ENCODE results near the gene SMURF2.

SMURF2 gene

DNA sequence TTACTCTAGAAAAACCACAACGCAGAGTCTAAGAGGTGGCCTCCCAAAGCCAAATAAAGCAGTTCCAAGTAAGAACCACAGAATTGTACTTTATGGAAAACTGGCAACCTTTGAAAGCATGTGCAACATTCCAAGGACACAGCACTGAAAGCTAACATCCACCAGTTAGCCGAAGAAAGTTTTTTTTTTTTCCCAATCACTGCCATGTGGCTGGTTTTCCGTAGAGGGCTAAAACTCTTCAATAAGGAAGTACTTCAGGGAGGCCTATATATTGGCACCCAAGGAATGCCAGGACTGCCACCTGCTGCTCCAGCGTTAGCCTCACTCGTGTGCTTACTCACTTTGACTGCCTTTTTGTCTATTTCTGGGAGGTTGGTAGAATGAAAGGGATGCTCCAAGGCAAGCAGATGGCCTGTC is 130.1 kb downstream of the SMURF2 start:
- Histone ChIP-seq H3K9me3 (ENCODE audit: control insufficient read depth, low read length) (no peaks in the 10 kb centered on the region), H3K4me1 (no peaks in the 10 kb centered on the region), H3K27ac (no peak overlapping the region), H3K27me3 (ENCODE audit: control insufficient read depth, insufficient read depth, low read length) (no peaks in the 10 kb centered on the region), H3K36me3 (ENCODE audit: control insufficient read depth, insufficient read depth, low read length) (no peaks in the 10 kb centered on the region), H3K79me2 (no peaks in the 10 kb centered on the region), H3K9ac (no peak overlapping the region), H3K4me3 (ENCODE audit: low read depth, low read length) (no peak overlapping the region), H3K4me2 (ENCODE audit: low read length) (no peak overlapping the region), H2AFZ (no peak overlapping the region)
- TF ChIP-seq, protein P1, sequence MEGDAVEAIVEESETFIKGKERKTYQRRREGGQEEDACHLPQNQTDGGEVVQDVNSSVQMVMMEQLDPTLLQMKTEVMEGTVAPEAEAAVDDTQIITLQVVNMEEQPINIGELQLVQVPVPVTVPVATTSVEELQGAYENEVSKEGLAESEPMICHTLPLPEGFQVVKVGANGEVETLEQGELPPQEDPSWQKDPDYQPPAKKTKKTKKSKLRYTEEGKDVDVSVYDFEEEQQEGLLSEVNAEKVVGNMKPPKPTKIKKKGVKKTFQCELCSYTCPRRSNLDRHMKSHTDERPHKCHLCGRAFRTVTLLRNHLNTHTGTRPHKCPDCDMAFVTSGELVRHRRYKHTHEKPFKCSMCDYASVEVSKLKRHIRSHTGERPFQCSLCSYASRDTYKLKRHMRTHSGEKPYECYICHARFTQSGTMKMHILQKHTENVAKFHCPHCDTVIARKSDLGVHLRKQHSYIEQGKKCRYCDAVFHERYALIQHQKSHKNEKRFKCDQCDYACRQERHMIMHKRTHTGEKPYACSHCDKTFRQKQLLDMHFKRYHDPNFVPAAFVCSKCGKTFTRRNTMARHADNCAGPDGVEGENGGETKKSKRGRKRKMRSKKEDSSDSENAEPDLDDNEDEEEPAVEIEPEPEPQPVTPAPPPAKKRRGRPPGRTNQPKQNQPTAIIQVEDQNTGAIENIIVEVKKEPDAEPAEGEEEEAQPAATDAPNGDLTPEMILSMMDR (IDR thresholded peaks at IDR 0.05): no peak

DNA sequence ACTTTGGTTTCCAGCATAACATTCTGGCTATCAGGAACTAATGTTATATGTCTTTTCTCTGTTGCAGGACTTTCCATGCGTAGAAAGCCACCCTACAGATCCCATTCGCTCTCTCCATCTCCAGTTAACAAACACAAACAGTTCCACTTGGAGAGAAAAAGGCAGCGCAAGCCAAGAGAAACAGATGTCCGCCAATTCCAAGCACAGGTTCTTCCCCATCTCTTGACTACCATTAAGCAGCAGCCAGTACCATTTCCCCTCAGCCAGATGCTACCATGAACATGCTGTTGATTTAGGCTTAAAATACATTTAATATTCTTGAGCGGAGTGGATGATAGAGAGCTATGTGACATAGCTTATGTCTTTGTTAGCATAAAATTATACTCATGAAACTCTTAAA is 132.9 kb downstream of the SMURF2 start:
- Histone ChIP-seq H3K9me3 (ENCODE audit: control insufficient read depth, low read length) (no peaks in the 10 kb centered on the region), H3K27me3 (ENCODE audit: control insufficient read depth, insufficient read depth, low read length) (no peaks in the 10 kb centered on the region), H2AFZ (no peak overlapping the region), H3K36me3 (ENCODE audit: control insufficient read depth, insufficient read depth, low read length) (no peaks in the 10 kb centered on the region), H3K79me2 (peaks cover 3% of the 10 kb centered on the region), H3K9ac (no peak overlapping the region), H3K27ac (no peak overlapping the region), H3K4me2 (ENCODE audit: low read length) (no peak overlapping the region), H3K4me3 (ENCODE audit: low read depth, low read length) (no peak overlapping the region), H3K4me1 (no peaks in the 10 kb centered on the region)
- TF ChIP-seq, protein P1 (IDR thresholded peaks at IDR 0.05): no peak

DNA sequence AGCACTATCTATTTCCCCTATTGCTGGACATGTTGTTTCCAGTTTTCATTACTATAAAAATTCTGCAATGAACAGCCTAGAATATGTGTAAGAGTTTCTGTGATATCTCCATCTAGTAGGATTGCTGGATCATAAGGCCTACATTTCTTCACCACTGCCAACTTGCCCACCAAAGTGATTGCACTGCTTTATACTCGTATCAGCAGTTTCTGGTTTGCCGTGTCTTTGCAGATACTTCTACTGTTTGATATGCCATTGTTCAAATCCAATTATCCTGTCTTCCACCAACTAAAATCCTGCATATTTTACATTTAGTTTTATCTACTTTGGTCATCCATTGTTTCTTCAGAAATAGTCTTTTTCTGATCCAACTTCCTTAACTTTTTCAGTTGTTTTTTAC is 134.2 kb downstream of the SMURF2 start:
- no peak overlapping the region for H3K9ac ChIP-seq
- TF ChIP-seq, protein P1 (IDR thresholded peaks at IDR 0.05): no peak
- no peaks in the 10 kb centered on the region for H3K36me3 ChIP-seq (ENCODE audit: control insufficient read depth, insufficient read depth, low read length)
- H3K4me3 ChIP-seq (ENCODE audit: low read depth, low read length): no peak overlapping the region
- H2AFZ ChIP-seq: no peak overlapping the region
- no peaks in the 10 kb centered on the region for H3K27me3 ChIP-seq (ENCODE audit: control insufficient read depth, insufficient read depth, low read length)
- no peak overlapping the region for H3K4me2 ChIP-seq (ENCODE audit: low read length)
- H3K27ac ChIP-seq: no peak overlapping the region
- no peaks in the 10 kb centered on the region for H3K4me1 ChIP-seq
- peaks cover 5% of the 10 kb centered on the region for H3K79me2 ChIP-seq
- H3K9me3 ChIP-seq (ENCODE audit: control insufficient read depth, low read length): no peaks in the 10 kb centered on the region

DNA sequence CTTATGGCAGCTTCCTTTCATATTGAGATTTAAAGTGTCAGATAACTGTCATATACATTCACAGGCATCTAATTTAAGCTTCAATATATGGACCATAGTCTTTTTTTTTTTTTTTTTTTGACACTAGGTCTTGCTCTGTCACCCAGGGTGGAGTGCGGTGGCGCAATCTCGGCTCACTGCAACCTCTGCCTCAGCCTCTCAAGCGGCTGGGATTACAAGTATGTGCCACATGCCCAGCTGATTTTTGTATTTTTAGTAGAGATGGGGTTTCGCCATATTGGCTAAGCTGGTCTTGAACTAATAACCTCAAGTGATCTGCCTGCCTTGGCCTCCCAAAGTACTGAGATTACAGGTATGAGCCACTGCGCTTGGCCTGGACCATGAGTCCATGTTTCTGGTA is 141.7 kb downstream of the SMURF2 start:
- Histone ChIP-seq H3K36me3 (ENCODE audit: control insufficient read depth, insufficient read depth, low read length) (no peaks in the 10 kb centered on the region), H3K4me3 (ENCODE audit: low read depth, low read length) (no peak overlapping the region), H3K9ac (no peak overlapping the region), H3K27me3 (ENCODE audit: control insufficient read depth, insufficient read depth, low read length) (no peaks in the 10 kb centered on the region), H3K4me1 (no peaks in the 10 kb centered on the region), H3K9me3 (ENCODE audit: control insufficient read depth, low read length) (no peaks in the 10 kb centered on the region), H2AFZ (no peak overlapping the region), H3K4me2 (ENCODE audit: low read length) (no peak overlapping the region), H3K27ac (no peak overlapping the region), H3K79me2 (peaks cover 23% of the 10 kb centered on the region)
- TF ChIP-seq, protein P1 (IDR thresholded peaks at IDR 0.05): no peak

DNA sequence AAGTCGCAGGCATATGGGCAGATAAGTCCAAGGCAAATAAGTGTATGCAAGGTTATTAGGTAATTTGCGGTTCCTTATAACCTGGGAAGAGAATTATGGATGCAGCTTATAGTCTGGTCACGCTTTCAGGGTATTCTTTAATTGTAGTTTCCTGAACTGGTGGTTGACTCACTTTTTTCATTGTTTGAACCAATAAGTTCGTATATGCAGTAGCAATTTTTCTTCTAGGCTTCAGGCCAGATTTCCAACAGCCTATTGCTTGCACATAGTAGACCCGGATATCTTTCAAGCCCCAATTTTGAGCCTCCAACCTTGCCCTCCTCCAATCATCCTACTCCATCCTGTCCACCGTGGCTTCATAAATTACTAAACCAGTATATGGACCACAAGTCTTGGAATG is 142.5 kb downstream of the SMURF2 start:
- Histone ChIP-seq H3K79me2 (peaks cover 21% of the 10 kb centered on the region), H3K4me2 (ENCODE audit: low read length) (no peak overlapping the region), H3K36me3 (ENCODE audit: control insufficient read depth, insufficient read depth, low read length) (no peaks in the 10 kb centered on the region), H3K4me1 (no peaks in the 10 kb centered on the region), H3K27ac (no peak overlapping the region), H3K27me3 (ENCODE audit: control insufficient read depth, insufficient read depth, low read length) (no peaks in the 10 kb centered on the region), H3K4me3 (ENCODE audit: low read depth, low read length) (no peak overlapping the region), H3K9ac (no peak overlapping the region), H3K9me3 (ENCODE audit: control insufficient read depth, low read length) (no peaks in the 10 kb centered on the region), H2AFZ (no peak overlapping the region)
- TF ChIP-seq, protein P1 (IDR thresholded peaks at IDR 0.05): no peak

All from parathyroid adenoma (tissue), 2 donors.